SKM-1 treated with dmso at 0.1 percent for 144 hours (cell line): ENCODE measurements around the gene TRIM41.

Experiments used
- DNase-seq: peaks from one replicate; lab custom pipeline; 2025; ENCODE audit not compliant: unreplicated experiment; lab: John Stamatoyannopoulos, UW

Gene TRIM41

GRCh38 chr5:181231432-181231831 lies 8.4 kb downstream of the TRIM41 start:
- DNase-seq, result no peak

GRCh38 chr5:181232593-181232992 lies 9.5 kb downstream of the TRIM41 start:
- DNase-seq, result no peak

- DNase-seq, result no peak
Observed at GRCh38 chr5:181233088-181233800, 10.2 kb downstream of the TRIM41 start.

GRCh38 chr5:181233801-181234454 lies 10.8 kb downstream of the TRIM41 start:
- DNase-seq, result no peak

- DNase-seq, result no peak
Observed at GRCh38 chr5:181234455-181235306, 11.6 kb downstream of the TRIM41 start.

GRCh38 chr5:181235323-181235688 lies 12.2 kb downstream of the TRIM41 start:
- DNase-seq, result no peak

- DNase-seq, result no peak
Observed at GRCh38 chr5:181235689-181236366, 12.7 kb downstream of the TRIM41 start.

GRCh38 chr5:181236471-181236870 lies 13.4 kb downstream of the TRIM41 start:
- no peak for DNase-seq

- DNase-seq, result no peak
Observed at GRCh38 chr5:181236954-181237641, 14.0 kb downstream of the TRIM41 start.

- DNase-seq, result no peak
Observed at GRCh38 chr5:181237729-181238385, 14.8 kb downstream of the TRIM41 start.

GRCh38 chr5:181239062-181239663 lies 16.1 kb downstream of the TRIM41 start:
- no peak for DNase-seq

- no peak for DNase-seq
Observed at GRCh38 chr5:181241393-181241975, 18.4 kb downstream of the TRIM41 start.

GRCh38 chr5:181242031-181242451 lies 19.0 kb downstream of the TRIM41 start:
- no peak for DNase-seq

- DNase-seq, result no peak
Observed at GRCh38 chr5:181243018-181243563, 20.0 kb downstream of the TRIM41 start.

GRCh38 chr5:181243564-181244343 lies 20.7 kb downstream of the TRIM41 start, which contains the start of gene RACK1:
TSS of gene RACK1 (minus strand) at chr5:181243906. CDS start at chr5:181243800, 106 bp downstream.
- no peak for DNase-seq

- no peak for DNase-seq
Observed at GRCh38 chr5:181245427-181246275, 22.6 kb downstream of the TRIM41 start.
